NCI-H2196 treated with DMSO at 0.1 percent for 48 hours (cell line): Measurements from ENCODE around the gene GPT2.

Source experiments
- DNase-seq: peaks from one replicate; lab custom pipeline; 2025; ENCODE audit not compliant: unreplicated experiment; lab: John Stamatoyannopoulos, UW

Gene GPT2

DNA sequence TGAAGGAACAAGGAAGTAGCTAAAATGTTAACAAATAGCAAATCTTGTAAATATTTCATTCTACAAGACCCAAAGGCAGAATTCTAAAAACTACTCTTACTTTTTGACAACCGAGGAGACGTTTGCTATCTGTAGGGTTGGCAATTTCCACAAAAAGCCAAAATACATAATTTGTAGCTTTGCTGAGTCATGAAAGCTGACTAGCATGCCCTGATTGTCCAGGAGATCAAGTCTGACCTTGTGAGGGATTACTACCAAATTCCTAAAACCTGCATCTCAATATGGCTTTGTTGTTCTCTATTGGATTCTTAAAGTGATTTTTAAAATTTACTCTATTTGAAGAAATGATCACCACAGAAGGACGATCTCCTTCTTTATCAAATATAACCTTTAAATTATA is 78.5 kb downstream of the GPT2 start:
- DNase-seq: no peak

DNA sequence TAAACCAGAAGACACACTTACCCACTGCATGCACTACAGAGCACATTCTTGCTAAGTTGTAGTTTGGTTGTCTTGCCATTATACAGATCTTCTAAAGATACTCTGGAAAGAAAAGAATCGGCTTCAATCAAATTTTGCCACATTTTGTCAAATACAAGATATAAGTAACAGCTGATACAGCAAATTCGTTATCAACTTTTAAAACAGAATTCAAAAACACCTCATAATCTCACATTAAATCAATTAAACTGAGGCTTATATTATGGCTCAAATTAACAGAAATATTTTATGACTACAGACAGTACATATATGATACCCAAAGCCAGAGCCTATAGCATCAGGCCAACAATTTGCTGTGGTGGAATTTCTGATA is 83.9 kb downstream of the GPT2 start:
- no peak for DNase-seq

DNA sequence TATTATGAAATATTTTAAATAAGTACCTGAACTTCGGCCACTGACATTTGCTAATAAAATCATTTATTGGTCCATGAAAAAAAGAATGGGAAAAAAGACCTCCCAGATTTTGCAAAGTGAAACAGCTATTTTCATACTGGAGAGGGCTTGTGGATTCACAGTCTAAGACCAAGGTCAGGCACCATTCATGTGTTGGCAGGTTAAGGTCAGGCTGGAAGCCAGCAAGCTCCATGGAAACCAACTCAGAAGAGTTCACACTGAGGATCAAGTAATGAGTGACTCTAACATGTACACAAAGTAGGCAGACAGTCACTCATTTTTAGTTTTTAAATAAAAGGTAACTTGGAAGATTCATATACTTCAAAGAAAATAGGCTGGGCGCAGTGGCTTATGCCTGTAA is 85.9 kb downstream of the GPT2 start:
- no peak for DNase-seq

DNA sequence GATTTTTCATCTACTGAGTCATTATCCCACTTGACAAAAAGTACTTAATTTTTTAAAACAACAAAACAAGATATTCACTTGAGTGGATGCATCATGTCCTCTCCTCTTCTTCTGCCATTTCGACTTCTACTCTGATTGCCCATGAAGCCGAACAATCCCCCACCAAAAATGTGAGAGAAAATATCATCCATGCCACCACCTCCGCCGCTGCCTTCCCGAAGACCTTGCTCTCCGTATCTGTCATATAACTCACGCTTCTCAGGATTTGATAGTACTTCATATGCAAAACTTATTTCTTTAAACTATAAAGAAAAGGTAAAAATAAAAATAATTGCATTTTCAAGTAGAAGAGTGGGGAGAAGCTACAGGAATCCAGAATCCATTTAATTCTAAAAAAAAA is 87.1 kb downstream of the GPT2 start:
- DNase-seq: no peak

DNA sequence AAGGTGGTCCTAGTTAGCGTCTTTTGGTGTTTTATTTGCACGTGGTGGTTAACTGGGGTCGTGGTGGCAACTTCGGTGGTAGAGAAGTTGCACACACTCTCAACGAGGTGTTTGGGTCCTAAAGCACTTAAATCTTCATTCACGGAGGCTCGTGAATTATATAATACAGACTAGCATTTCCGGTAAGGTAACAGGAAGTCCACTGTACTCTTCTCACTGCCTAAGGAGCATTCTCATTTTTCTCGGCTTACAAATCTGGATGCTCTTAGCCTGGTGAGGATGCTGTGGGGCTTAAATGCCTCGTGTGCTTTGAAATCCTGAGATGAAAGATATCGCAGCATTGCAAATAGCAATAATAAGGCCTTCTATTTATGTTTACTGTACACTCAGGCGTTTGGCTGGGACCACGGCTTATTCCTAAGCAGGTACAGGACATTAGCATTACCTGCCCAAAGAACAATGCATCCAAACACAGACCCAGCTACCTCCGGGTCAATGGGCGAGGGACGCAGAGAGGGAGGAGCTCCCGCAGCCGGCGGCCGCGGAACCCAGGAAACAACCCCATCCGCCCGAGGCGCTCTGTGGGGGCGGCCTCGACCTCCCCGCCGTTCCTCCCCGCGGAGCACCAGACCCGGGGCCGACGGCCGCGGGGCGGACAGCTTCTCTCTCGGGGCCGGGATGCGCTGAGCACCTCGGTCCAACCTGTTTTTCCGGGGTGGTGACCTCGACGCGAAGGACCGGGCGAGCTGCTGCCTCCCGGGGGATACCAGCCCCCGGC is 88.5 kb downstream of the GPT2 start:
- no peak for DNase-seq

DNA sequence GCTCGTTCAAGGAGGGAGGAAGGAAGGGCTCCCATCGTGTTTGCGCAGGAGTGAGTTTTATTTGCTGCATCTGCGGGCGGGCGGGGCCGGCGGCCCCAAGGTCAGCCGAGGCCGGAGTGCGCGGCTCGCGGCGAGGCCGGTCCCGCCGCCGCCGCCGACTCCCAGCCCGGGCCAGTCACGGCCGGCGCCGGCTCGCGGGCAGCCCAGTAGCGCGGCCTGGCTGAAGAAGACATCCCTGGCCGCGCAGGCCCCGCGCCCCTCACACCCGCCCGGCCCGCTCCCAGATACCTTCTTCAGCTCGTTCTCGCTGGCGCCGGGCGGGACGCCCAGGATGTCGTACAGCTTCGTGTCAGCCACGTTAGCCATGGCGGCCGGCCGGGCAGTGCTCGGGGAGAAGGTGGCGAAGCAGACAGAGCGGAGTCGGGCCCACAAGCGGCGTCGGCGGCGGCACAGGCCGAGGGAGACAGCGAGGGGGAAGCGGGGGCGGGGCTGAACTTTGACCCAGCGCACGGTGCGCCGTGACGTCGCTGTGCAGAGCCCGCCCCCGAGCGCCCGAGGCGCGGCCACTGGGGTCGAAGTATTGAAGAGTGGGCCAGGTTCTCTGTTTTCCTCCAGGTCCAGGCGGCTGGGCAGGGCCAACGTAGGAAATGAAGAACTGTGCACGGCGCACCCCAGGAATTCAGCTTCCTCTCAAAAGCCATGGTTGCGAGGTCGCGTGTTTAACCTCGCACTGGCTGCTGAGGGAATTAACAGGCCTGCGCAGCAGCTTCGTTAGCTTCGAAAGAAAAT is 89.2 kb downstream of the GPT2 start, which contains the start of gene DNAJA2:
Gene DNAJA2, minus strand, starts transcription at position 468 of the 789 bp plus-strand sequence. Its CDS starts 102 bp downstream, at position 366.
- peak; percentile 58 for DNase-seq

DNA sequence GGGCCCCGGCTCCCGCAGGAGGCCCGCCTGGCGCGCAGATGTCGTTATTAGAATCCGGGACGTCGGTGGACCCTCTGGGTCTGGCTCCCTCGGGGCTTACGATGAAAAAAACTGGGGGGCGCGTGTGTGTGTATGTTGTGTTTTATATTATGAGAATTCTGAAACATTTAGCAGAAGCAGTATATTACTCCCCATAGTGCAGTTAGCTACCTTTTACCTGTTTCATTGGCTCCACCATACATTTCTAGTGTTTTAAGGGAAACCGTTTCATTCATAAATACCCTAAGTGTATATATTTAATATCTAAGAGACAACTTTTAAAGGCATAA is 89.8 kb downstream of the GPT2 start:
- no peak for DNase-seq

DNA sequence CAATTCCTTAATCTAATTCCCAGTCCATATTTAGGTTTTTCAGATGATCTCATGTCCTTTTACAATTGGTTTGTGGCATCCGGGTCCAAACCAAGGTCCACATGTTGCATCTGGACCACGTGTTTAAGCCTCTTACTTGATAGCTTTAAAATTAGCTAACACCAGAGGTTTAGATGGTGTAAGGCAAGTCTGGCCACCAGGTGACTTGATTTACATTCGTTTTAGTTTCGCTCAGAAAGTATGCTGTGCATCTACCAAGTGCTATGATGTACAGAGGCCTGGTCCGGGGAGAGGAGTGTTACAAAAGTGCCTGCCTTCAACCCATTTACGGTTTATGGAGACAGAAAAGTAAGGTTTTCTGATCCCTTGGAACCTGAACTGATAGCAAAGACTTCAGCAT is 90.2 kb downstream of the GPT2 start:
- DNase-seq: no peak

DNA sequence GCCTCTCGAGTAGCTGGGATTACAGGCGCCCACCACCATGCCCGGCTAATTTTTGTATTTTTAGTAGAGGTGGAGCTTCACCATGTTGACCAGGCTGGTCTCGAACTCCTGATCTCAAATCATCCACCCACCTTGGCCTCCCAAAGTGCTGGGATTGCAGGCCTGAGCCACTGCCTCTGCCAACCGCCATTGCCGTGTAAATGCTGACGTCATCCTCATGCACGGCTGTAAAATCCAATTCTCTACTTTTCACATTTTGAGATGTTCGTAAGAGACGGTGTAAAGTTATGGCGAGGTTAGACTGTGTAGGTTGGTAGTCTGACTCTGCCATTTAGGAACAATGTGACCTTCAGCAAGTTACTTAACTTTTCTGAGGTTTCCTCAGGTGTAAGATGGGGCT is 91.0 kb downstream of the GPT2 start:
- DNase-seq: no peak

DNA sequence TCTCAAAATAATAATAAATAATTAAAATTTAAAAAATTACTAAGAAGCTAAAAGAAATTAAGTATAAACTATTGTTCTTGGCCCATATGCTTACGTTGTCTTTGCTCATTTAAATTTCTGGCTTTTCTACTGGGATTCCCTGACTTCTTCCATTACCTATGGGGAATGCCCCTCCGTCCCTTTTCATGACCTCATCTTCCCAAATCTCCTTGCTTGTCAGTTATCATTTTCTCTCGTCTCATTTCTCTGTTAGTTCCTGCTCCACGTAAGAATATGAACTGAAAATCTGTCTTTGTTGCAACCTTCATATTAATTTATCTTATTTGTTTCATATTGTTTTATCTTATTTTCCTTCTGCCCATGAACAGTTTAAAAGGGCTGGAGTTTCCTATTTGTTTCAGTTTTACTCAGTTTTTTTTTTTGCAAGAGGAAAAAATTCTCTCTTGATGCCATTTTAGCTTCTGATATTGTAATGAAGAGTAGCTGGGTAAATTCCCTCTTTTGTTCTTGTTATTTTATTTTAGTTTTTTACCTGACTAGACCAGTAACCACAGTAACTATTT is 91.8 kb downstream of the GPT2 start:
- no peak for DNase-seq

DNA sequence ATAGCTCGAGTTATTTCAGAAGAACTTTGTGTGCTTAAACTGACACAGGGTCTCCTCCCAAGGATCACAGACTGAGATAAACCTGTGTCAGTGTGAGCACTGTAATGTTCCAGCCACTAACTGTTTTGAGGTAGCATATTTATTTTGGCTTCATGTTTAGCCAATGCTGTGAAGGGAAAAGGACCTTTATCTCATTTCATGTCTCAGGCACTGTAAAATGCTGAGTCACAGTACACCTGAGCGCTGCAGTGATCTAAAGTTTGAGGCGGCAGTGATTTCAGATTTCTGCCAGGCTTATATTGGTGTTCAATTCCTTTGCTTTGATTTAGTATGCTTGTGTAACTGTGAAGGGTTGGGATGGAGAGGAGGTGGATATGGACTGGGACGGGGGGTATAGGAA is 92.4 kb downstream of the GPT2 start:
- DNase-seq: no peak
